ENCODE data around the gene LYPD6B. TPM values are rescaled to one million over a fixed set of nuclear protein-coding genes. Genes with fewer than 3 reads are reported as not detected.

The LYPD6B gene
- total and polyA plus RNA-seq, 10 of the 15 experiments (the other 5 are each of a cell fraction or from before 2014, with no cell fraction given), result 1.0 to 6.6 (median 4.0) TPM

- H3K4me3 ChIP-seq, result no peak overlapping the region
- CTCF ChIA-PET, result no interaction called here
- no peak overlapping the region for H3K27ac ChIP-seq (ENCODE audit: control insufficient read depth, insufficient read depth)
- in situ Hi-C loops (cut with MboI) (no loop called here), intact Hi-C loops (cut with micrococcal nuclease; ENCODE audit: unreplicated experiment) (no loop called here)
- H3K36me3 ChIP-seq (ENCODE audit: control insufficient read depth in 2 of 2, insufficient read depth in 2 of 2, low read length in 1 of 2), result no peaks in the 10 kb centered on the region
- H3K79me2 ChIP-seq (ENCODE audit: control insufficient read depth, insufficient read depth, low read length), result no peaks in the 10 kb centered on the region
- POLR2A ChIA-PET, result no interaction called here
- H2AFZ ChIP-seq (ENCODE audit: control insufficient read depth, low read depth, low read length), result no peak overlapping the region; the same call in 1 of the 2 replicates
- no peaks in the 10 kb centered on the region for H4K20me1 ChIP-seq (ENCODE audit: control insufficient read depth, insufficient read depth)
- ATAC-seq, result no peak
- no peak overlapping the region for H3K9ac ChIP-seq (ENCODE audit: control insufficient read depth, insufficient read depth, low read length)
- TF ChIP-seq ZNF24 (IDR thresholded peaks at IDR 0.05) (no peak), SPI1 (IDR thresholded peaks at IDR 0.05; ENCODE audit: borderline replicate concordance, insufficient read depth, low read depth, low read length) (no peak), SIX5 (IDR thresholded peaks at IDR 0.05; ENCODE audit: low read depth, low read length, severe bottlenecking) (no peak), SKIL (IDR thresholded peaks at IDR 0.05; ENCODE audit: low read depth, poor library complexity, severe bottlenecking) (no peak)
- 5% methylated on average over 1 of the region's 1 CpG for WGBS (ENCODE audit: insufficient coverage, insufficient replicate concordance, low lambda C conversion rate, missing lambda C conversion rate)
- DNase-seq (ENCODE audit: low read depth, low spot score), result no peak
- SMC1A ChIA-PET (ENCODE audit: uncharacterized antibody, unreplicated experiment), result no interaction called here
- H3K4me2 ChIP-seq (ENCODE audit: control insufficient read depth, insufficient read depth), result no peak overlapping the region
- no peaks in the 10 kb centered on the region for H3K27me3 ChIP-seq (replicated peaks in 1 of 2; ENCODE audit: control insufficient read depth in 2 of 2, insufficient read depth in 2 of 2, low read length in 1 of 2)
- H3K4me1 ChIP-seq (ENCODE audit: control insufficient read depth, insufficient read depth, low read length), result peaks cover 6% of the 10 kb centered on the region; the same call in 1 of the 2 replicates
- no TSS peak for BruUV-seq (replicated peaks)
- FAIRE-seq, result no peak
- H3K9me3 ChIP-seq (replicated peaks; ENCODE audit: control insufficient read depth, insufficient read depth, low read length), result no peaks in the 10 kb centered on the region; the same call in 2 of the 3 replicates
- RAD21 ChIA-PET (ENCODE audit: unreplicated experiment), result no interaction called here
Measured at GRCh38 chr2:149055751-149056150, 17.3 kb downstream of the LYPD6B start.

GRCh38 chr2:149056541-149057255 lies 18.2 kb downstream of the LYPD6B start:
- H3K9ac ChIP-seq (ENCODE audit: control insufficient read depth, insufficient read depth, low read length), result no peak overlapping the region
- no peaks in the 10 kb centered on the region for H4K20me1 ChIP-seq (ENCODE audit: control insufficient read depth, insufficient read depth)
- H3K4me3 ChIP-seq, result no peak overlapping the region
- intact Hi-C loops (cut with micrococcal nuclease; ENCODE audit: unreplicated experiment), result no loop called here
- no peak for ATAC-seq
- ChIA-PET CTCF (no interaction called here), POLR2A (no interaction called here), SMC1A (ENCODE audit: uncharacterized antibody, unreplicated experiment) (no interaction called here), RAD21 (ENCODE audit: unreplicated experiment) (no interaction called here)
- no peak for DNase-seq (ENCODE audit: low read depth, low spot score)
- no peak overlapping the region for H2AFZ ChIP-seq (ENCODE audit: control insufficient read depth, low read depth, low read length)
- no peak for FAIRE-seq
- in situ Hi-C loops (cut with MboI), result no loop called here
- no TSS peak for BruUV-seq (replicated peaks)
- no peaks in the 10 kb centered on the region for H3K36me3 ChIP-seq (ENCODE audit: control insufficient read depth in 2 of 2, insufficient read depth in 2 of 2, low read length in 1 of 2)
- no peak overlapping the region for H3K27ac ChIP-seq (ENCODE audit: control insufficient read depth, insufficient read depth)
- H3K4me1 ChIP-seq (ENCODE audit: control insufficient read depth, insufficient read depth, low read length), result peaks cover 6% of the 10 kb centered on the region; the same call in 1 of the 2 replicates
- H3K4me2 ChIP-seq (ENCODE audit: control insufficient read depth, insufficient read depth), result no peak overlapping the region
- 70% methylated on average over 6 of the region's 6 CpGs for WGBS (ENCODE audit: insufficient coverage, insufficient replicate concordance, low lambda C conversion rate, missing lambda C conversion rate)
- H3K27me3 ChIP-seq (replicated peaks in 1 of 2; ENCODE audit: control insufficient read depth in 2 of 2, insufficient read depth in 2 of 2, low read length in 1 of 2), result no peaks in the 10 kb centered on the region
- no peaks in the 10 kb centered on the region for H3K79me2 ChIP-seq (ENCODE audit: control insufficient read depth, insufficient read depth, low read length)
- H3K9me3 ChIP-seq (replicated peaks; ENCODE audit: control insufficient read depth, insufficient read depth, low read length), result no peaks in the 10 kb centered on the region; the same call in 2 of the 3 replicates
- no peak for TF ChIP-seq ETV6 (conservative IDR thresholded peaks at IDR 0.05 in 1 of 2, IDR thresholded peaks at IDR 0.05 in 1 of 2; ENCODE audit: borderline replicate concordance in 1 of 2, low read depth in 1 of 2)
- no peak for TF ChIP-seq CTCF (IDR thresholded peaks at IDR 0.05 in 2 of 3, conservative IDR thresholded peaks at IDR 0.05 in 1 of 3; ENCODE audit: control insufficient read depth in 2 of 3, extremely low read depth in 1 of 3, insufficient read depth in 1 of 3, low read depth in 3 of 3, low read length in 3 of 3)
- no peak for TF ChIP-seq PRDM15 (CRISPR knock-in tag; IDR thresholded peaks at IDR 0.05)
